ENCODE results near the gene MBP.

MBP gene

DNA sequence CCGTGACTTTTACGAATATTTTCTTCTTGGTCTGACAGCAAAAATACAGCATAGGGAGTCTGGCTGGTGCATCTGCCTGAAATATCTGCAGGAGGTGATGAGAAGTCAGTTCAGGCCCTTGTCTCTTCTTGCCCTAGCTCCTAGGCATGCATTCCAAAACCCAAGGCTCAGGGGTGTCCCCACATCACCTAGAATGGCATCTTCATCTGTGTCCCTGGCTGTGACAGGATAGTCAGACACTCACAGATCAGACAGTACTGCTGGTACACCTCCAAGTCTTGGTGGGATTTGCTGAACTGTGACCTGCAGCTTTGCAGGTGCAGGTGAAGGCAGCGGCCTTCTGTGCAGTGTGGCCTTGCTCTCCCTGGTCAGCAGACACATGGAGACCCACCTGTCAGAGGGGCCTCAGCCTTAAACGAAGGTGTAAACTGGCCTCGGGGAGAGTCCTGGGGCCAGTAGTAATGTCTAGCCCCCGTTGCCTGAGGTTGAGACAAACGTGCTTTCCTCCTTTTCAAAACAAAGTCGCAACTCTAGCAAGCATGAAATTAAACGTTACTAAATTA, 42.8 kb downstream of the MBP start:
- POLR2A ChIA-PET = no interaction called here

DNA sequence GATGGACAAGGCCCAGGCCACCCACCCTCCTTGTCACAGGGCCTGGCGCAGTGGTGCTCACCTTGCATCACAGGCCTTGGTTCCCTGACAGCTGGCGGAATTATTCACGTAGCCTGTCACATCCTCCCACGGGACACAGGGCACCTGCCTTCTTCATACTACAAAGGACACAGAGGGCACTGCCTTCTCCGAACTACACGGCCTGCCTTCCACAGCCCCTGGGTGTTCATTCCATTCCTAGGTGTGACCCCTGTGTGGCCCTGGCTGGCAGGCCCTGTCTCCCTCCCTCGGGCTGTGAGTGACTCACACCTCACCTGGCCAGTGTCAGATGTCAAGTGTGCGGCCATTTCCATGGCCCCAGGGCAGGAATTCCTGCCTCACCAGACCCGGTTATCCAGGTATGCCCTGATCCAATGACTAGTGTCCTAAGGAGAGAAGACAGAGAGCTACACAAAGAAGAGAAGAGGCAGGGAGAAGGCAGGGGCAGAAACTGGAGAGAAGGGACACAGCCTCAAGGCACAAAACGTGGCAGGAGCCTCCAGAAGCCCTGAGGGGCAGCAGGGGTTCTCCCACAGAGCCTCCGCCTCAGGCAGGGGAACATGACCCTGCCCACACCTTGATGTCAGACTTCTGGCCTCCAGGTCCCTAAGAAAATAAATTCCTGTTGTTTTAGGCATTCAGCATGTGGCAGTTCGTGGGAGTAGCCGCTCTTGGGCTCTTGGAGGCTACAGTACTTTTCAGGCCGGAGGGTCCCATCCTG, 43.4 kb downstream of the MBP start:
- ChIA-PET CTCF (no interaction called here), POLR2A (no interaction called here)
- no peak for DNase-seq (ENCODE audit: extremely low spot score)
- TF ChIP-seq, protein P1, sequence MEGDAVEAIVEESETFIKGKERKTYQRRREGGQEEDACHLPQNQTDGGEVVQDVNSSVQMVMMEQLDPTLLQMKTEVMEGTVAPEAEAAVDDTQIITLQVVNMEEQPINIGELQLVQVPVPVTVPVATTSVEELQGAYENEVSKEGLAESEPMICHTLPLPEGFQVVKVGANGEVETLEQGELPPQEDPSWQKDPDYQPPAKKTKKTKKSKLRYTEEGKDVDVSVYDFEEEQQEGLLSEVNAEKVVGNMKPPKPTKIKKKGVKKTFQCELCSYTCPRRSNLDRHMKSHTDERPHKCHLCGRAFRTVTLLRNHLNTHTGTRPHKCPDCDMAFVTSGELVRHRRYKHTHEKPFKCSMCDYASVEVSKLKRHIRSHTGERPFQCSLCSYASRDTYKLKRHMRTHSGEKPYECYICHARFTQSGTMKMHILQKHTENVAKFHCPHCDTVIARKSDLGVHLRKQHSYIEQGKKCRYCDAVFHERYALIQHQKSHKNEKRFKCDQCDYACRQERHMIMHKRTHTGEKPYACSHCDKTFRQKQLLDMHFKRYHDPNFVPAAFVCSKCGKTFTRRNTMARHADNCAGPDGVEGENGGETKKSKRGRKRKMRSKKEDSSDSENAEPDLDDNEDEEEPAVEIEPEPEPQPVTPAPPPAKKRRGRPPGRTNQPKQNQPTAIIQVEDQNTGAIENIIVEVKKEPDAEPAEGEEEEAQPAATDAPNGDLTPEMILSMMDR (IDR thresholded peaks at IDR 0.05; ENCODE audit: control extremely low read depth, extremely low read depth, low read depth, missing control alignments) = no peak

More for the DNA sequence above, 42.8 kb downstream of the MBP start:
- CTCF ChIA-PET = no interaction called here
- DNase-seq (ENCODE audit: extremely low spot score) = no peak
- TF ChIP-seq, protein P1 (IDR thresholded peaks at IDR 0.05; ENCODE audit: control extremely low read depth, extremely low read depth, low read depth, missing control alignments) = no peak

- no peak for DNase-seq (ENCODE audit: extremely low spot score)
- ChIA-PET CTCF (no interaction called here), POLR2A (no interaction called here)
These were observed 45.0 kb downstream of the MBP start for GRCh38 chr18:77087393-77088141.

GRCh38 chr18:77086656-77087392, 45.8 kb downstream of the MBP start:
- no peak for DNase-seq (ENCODE audit: extremely low spot score)
- TF ChIP-seq, protein P1 (IDR thresholded peaks at IDR 0.05; ENCODE audit: control extremely low read depth, extremely low read depth, low read depth, missing control alignments) = no peak
- POLR2A ChIA-PET = no interaction called here
- CTCF ChIA-PET = interaction anchor here (1.6 kb wide), 1 partner anchor 10 kb away, joined by 6 read pairs; no protein-coding TSS in a partner anchor

More at GRCh38 chr18:77087393-77088141, 45.0 kb downstream of the MBP start:
- TF ChIP-seq, protein P1 (IDR thresholded peaks at IDR 0.05; ENCODE audit: control extremely low read depth, extremely low read depth, low read depth, missing control alignments) = no peak

DNA sequence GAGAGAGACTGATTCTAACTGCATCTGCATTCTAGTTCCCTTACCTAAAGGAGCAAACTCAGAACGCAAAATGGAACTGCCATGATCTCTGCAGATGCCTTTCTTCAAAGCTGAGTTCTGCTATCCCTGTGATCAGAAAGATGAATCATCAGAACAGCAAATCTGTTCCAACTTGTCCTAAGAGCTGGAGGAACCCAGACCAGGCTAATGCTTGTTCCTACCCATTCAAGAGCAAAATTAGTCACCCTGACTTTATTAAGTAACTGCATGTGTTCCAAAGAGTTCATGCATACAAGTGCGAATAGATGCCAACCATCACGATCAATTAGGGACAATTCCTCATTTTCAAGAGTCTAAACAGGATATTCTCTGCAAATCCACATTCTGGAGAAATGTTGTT, 46.5 kb downstream of the MBP start:
- ChIA-PET POLR2A (no interaction called here), CTCF (interaction anchor here (1.6 kb wide), 1 partner anchor 10 kb away, joined by 6 read pairs; no protein-coding TSS in a partner anchor)
- TF ChIP-seq, protein P1 (IDR thresholded peaks at IDR 0.05; ENCODE audit: control extremely low read depth, extremely low read depth, low read depth, missing control alignments) = no peak
- DNase-seq (ENCODE audit: extremely low spot score) = no peak

DNA sequence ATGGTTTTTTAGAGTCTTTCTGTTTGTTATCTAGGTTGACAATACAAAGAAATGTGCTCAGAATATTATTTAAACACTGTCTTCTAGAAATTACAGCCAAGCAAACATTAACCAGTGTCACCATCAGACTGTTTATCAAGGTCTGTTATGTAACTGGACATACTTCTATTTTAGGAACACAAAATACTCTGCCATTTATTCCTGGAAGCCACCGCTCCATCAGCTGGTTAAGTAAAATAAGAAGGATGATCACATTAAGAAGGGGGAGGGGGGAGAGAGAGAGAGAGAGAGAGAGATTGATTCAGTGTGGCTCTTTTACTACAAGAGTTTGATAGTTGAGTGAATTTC, 47.9 kb downstream of the MBP start:
- ChIA-PET POLR2A (no interaction called here), CTCF (interaction anchor here (1.1 to 1.6 kb wide), 3 partner anchors 16 to 102 kb away, joined by 3 to 7 read pairs (median 5); no protein-coding TSS in a partner anchor)
- no peak for DNase-seq (ENCODE audit: extremely low spot score)
- TF ChIP-seq, protein P1 (IDR thresholded peaks at IDR 0.05; ENCODE audit: control extremely low read depth, extremely low read depth, low read depth, missing control alignments) = no peak

Measured in GM10248 (cell line).